OCI-LY7 (cell line): Measurements from ENCODE around the gene SYNGR1.

Experiments
- EZH2phosphoT487 ChIP-seq: fragments of 200-600 bp; sonication (generic); IDR thresholded peaks from 2 replicates; pipeline ENCODE4 v1.6.1; 2018; ENCODE audit warnings: low read depth, borderline replicate concordance, mild to moderate bottlenecking, mixed run types, antibody characterized with exemption, low read length, moderate library complexity, mixed read lengths
- TF ChIP-seq, protein P1 (sequence below): fragments of 200-600 bp; sonication (generic); conservative IDR thresholded peaks from 2 replicates; pipeline ENCODE4 v1.5.1; 2014; ENCODE audit warnings: mild to moderate bottlenecking, antibody characterized with exemption, low read length, moderate library complexity, mixed read lengths

DNA sequence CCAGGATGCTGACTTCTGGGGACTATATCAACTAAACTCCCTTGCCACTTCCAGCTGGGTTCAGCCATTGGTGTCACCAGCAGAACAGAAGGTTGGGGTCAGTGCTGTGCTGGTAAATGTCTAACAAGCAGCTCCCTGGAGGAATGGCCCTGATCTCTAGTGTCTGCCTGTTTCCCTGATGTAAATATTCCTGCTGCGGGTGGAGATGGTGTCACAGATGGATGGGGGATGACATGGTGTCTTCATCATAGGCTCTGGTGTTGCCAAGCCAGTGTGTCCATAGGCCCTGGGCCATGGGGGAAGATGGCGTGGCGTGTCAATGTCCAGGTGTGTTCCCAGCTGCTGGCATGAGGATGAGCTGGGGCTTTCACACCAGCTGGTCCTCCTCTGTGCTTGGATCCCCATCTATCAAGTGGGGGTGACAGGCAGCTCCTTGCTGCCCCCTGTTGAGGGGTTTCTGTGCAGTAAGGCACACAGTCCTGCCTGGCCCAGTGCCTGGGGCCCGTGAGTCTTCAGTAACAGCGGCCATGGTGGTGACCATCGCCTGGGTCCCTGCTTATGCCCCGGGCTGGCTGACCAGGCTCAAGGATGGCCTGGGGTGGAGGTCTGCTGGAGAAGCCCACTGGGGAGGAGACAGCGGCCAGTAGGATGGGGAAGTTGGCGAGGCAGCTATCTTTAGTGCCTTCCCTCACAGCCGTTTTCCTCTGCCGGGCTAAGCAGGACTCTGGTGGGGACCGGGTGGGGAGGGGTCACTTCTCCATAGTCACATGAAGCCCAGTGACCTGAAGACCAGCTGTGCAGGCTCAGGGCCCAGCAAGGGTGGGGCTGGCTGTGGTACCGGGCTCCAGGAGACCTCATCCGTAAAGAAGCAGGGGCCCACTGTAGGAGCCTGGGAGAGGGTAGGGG lies 43.1 kb upstream of the SYNGR1 start:
- TF ChIP-seq, protein P1, sequence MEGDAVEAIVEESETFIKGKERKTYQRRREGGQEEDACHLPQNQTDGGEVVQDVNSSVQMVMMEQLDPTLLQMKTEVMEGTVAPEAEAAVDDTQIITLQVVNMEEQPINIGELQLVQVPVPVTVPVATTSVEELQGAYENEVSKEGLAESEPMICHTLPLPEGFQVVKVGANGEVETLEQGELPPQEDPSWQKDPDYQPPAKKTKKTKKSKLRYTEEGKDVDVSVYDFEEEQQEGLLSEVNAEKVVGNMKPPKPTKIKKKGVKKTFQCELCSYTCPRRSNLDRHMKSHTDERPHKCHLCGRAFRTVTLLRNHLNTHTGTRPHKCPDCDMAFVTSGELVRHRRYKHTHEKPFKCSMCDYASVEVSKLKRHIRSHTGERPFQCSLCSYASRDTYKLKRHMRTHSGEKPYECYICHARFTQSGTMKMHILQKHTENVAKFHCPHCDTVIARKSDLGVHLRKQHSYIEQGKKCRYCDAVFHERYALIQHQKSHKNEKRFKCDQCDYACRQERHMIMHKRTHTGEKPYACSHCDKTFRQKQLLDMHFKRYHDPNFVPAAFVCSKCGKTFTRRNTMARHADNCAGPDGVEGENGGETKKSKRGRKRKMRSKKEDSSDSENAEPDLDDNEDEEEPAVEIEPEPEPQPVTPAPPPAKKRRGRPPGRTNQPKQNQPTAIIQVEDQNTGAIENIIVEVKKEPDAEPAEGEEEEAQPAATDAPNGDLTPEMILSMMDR, result peak; percentile 71
- TF ChIP-seq EZH2phosphoT487, result no peak
